HG03060 (cell line): ENCODE results near the gene SWI5.

Source experiments
- ATAC-seq: cut with Tn5 transposase; IDR thresholded peaks from one replicate; pipeline ENCODE4 v1.9.1; 2021; ENCODE audit warnings: low read depth, moderate number of reproducible peaks; ENCODE audit not compliant: unreplicated experiment

SWI5 gene

GRCh38 chr9:128250839-128251731 is 25.0 kb upstream of the SWI5 start:
- ATAC-seq: no peak

GRCh38 chr9:128251732-128252100 is 24.4 kb upstream of the SWI5 start:
- no peak for ATAC-seq

- ATAC-seq: no peak
Measured at GRCh38 chr9:128252317-128253139, 23.5 kb upstream of the SWI5 start.

GRCh38 chr9:128253140-128253990 is 22.7 kb upstream of the SWI5 start:
- ATAC-seq: no peak

GRCh38 chr9:128253991-128254346 is 22.1 kb upstream of the SWI5 start:
- ATAC-seq: no peak

GRCh38 chr9:128254362-128254761 is 21.7 kb upstream of the SWI5 start:
- no peak for ATAC-seq

GRCh38 chr9:128254855-128255759 is 21.0 kb upstream of the SWI5 start:
- ATAC-seq: no peak

GRCh38 chr9:128257086-128257825 is 18.8 kb upstream of the SWI5 start:
- no peak for ATAC-seq

- ATAC-seq: no peak
Measured at GRCh38 chr9:128257907-128258306, 18.2 kb upstream of the SWI5 start.

GRCh38 chr9:128258326-128258725 is 17.8 kb upstream of the SWI5 start:
- no peak for ATAC-seq

GRCh38 chr9:128259156-128259555 is 16.9 kb upstream of the SWI5 start:
- no peak for ATAC-seq

- no peak for ATAC-seq
Measured at GRCh38 chr9:128260340-128260739, 15.7 kb upstream of the SWI5 start.

- ATAC-seq: no peak
Measured at GRCh38 chr9:128262687-128263086, 13.4 kb upstream of the SWI5 start.

GRCh38 chr9:128265348-128265847 is 10.7 kb upstream of the SWI5 start:
- ATAC-seq: no peak

- no peak for ATAC-seq
Measured at GRCh38 chr9:128266868-128267590, 9.0 kb upstream of the SWI5 start.

GRCh38 chr9:128271112-128271511 is 5.0 kb upstream of the SWI5 start:
- no peak for ATAC-seq

GRCh38 chr9:128271512-128271911 is 4.6 kb upstream of the SWI5 start:
- ATAC-seq: no peak

GRCh38 chr9:128274245-128274644 is 1.8 kb upstream of the SWI5 start:
- ATAC-seq: no peak
